HuH-7.5 (cell line): ENCODE data around the gene N4BP2L1.
"Not testable (repeated sequence)": the region's sequence is repeated elsewhere in the genome, so short reads cannot be mapped to it uniquely, and the experiment has no call there.

Experiments
- DNase-seq: peaks from one replicate; pipeline ENCODE4 v3.0.0; 2011; ENCODE audit warnings: low spot score

Gene N4BP2L1

DNA sequence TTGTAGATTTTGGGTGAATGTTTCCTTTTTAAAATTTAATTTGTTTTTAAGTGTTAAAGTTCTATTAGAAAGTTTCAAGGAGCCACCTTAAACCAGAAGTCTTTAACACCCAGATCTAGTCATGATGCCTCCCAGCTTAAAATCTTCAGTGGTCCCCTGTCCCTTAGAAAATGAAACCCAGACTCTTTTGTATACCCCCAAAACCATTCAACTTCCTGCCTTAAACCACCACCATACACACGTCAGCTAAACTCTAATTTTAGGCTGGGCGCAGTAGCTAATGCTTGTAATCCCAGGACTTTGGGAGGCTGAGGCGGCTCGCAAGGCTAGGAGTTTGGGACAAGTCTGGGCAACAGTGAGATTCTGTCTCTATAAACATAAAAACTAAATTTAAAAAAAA lies 37.9 kb downstream of the N4BP2L1 start:
- no peak for DNase-seq

DNA sequence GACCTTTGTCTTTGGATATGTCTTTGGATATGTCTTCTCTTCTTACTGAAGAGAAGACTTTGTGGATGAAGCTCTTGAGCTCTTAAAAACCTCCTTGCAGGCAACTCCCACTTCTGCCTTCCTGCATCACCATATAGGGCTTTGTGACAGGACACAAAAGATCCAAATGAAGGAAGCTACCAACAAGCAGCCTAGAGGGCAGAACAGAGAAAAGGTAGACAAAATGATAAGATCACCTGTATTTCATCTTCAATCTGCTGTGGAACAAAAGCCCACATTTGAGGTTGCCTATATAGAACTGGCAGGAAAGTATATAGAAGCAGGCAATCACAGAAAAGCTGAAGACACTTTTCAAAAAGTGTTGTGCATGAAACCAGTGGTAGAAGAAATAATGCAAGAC lies 42.5 kb downstream of the N4BP2L1 start:
- no peak for DNase-seq

DNA sequence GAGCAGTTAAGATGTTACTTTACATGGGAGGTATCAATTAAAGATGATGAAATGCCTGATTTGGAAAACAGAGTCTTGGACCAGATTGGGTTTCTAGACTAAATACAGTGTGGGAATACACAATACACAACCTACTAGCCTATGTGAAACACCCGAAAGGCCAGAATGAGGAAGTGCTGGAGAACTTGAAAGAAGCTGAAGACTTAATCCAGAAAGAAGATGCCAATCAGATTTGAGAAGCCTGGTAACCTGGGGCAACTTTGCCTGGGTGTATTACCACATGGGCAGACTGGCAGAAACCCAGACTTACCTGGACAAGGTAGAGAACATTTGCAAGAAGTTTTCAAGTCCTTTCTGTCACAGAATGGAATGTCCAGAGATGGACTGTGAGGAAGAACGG lies 43.2 kb downstream of the N4BP2L1 start:
- DNase-seq = no peak

DNA sequence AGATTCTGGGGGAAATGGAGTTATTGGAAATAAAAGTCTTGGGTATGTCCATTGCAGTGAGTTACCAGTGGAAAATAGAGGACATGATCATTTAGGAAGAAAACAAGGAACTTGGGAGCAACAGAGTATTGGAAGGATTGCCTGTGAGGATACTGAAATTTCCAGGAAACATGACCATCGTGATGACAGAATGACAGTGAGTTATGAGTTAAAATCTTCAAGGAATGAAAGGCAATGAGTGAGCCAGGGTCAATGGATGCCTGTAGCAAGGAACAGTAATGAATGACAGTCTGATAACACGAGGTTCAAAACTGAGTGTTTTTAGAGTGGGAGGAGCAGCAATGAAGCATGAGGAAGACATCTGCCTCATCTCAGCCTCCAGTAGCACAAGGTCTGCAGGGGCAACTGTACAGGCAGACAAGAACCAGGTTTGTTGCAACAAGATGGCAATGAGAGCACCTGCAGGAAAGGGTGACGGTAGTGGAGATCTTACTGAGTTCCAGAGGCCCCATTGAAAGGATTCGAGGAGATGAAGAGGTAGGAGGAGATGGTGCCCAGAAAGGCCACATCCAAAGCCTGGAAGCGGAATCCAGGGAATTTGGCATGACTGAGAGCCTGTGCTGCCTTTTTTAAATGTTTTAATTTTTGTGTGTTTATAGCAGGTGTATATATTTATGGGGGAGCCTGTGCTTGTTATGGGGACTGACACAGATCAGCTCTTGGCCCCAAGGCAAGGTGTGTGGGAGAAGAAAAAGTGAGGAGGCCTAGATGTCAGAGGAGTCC lies 43.9 kb downstream of the N4BP2L1 start:
- no peak for DNase-seq

DNA sequence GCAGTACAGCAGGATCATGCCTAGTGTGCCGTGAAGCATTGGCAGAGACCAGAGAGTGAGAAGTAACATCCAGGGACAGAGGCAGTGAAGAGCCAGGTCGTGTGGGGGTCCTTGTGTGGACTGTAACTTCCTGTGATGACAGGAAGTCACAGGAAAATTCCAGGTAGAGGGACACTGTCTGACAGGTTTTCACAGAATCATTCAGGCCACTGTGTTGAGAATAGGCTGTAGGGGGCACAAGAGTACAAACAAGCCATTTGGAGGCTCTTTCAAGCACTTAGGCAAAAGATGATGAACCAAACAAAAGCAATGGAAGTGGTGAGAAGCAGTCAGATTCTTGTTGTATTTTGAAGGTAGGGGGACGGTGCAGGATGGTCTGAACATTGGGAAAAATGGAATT lies 46.4 kb downstream of the N4BP2L1 start:
- DNase-seq = peak; percentile 15

DNA sequence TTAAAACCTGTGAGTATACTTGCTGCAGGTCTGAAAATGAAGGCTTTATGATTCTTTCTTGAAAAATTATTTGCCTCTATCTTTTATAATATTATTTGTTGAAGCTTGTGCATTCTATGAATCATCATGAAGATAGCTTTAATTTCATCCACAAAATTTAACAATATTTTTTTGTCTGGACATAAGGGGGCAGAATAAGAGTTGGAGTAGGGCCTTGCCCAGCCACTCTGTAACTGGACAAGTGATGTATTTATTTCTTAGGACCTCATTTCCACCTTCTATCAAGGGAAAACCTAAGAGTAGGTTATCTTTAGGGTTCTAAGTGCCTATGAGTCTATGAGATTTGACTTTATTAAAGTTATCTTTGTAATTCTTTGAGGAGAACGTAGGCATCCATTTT lies 49.9 kb downstream of the N4BP2L1 start:
- DNase-seq = no peak

DNA sequence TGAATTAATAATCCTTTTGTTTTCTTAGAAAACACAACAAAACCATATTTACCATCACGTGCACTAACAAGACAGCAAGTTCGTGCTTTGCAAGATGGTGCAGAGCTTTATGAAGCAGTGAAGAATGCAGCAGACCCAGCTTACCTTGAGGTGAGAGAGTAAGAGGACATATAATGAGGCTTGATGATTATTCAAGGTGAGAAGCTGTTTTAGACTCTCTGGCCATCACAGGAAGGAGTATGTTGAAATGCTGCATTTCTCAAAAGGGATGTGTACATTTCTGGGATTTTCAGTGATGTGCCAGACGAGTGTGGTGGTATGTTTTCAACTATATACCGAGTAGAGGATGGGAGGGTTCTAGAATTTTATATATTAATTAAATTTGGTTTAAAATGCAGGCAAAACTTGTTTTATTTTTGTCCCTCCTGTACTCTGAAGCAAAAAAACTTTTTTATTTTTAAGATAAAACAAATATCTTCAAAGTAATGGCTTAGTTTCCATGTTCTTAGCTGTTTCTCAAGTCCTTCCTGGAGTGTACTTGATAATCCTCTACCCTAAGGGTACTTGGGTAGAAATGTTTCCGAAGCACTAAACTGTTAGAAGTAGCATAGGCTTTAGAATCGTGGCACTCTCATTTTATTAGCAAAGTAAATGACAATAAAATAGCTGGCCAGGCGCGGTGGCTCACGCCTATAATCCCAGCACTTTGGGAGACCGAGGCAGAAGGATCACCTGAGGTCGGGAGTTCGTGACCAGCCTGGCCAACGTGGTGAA lies 51.1 kb downstream of the N4BP2L1 start:
- no peak for DNase-seq

- no peak for DNase-seq
Measured at GRCh38 chr13:32370805-32371204, 57.1 kb downstream of the N4BP2L1 start.

- no peak for DNase-seq
Measured at GRCh38 chr13:32362574-32362973, 65.4 kb downstream of the N4BP2L1 start.

GRCh38 chr13:32355935-32356334 lies 72.0 kb downstream of the N4BP2L1 start:
- not testable (repeated sequence) for DNase-seq

DNA sequence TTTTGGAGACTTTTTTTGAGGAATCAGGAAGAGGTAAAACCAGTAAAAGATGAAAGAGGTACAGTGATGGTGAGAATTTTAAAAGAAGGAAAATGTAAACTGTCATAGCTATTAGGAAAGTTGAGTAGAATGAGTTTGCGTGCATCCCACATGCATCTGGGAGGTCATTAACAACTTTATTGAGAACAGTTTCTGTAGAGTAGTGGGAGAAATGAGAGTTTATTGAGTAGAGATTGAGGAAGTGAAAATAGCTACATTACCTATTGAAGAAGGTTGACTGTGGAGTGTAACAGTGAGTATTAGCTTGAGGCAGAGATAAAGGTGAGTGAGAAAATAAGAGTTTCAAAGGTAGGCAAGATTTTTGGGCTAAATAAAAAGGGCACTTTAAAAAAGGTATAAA lies 73.9 kb downstream of the N4BP2L1 start:
- DNase-seq = no peak

DNA sequence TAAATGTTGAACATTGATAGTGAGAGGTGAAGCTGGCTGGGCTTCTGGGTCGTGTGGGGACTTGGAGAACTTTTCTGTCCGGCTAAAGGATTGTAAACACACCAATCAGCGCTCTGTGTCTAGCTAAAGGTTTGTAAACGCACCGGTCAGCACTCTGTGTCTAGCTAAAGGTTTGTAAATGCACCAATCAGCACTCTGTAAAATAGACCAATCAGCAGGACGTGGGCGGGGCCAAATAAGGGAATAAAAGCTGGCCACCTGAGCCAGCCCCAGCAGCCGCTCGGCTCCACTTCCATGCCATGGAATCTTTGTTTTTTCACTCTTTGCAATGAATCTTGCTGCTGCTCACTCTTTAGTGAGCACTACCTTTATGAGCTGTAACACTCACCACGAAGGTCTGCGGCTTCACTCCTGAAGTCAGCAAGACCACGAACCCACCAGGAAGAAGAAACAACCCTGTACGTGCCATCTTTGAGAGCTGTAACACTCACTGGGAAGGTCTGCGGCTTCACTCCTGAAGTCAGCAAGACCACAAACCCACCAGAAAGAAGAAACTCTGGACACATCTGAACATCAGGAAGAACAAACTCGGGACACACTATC lies 77.0 kb downstream of the N4BP2L1 start:
- not testable (repeated sequence) for DNase-seq
